ENCODE data around the gene GZF1. TPM values are rescaled to one million over a fixed set of nuclear protein-coding genes. Genes with fewer than 3 reads are reported as not detected.

The GZF1 gene
- total RNA-seq, 1 donor from 2014 or later = 11.2 TPM

- no peak for DNase-seq (ENCODE audit: low spot score)
These were observed 7.3 kb downstream of the GZF1 start for GRCh38 chr20:23369072-23369823.

DNA sequence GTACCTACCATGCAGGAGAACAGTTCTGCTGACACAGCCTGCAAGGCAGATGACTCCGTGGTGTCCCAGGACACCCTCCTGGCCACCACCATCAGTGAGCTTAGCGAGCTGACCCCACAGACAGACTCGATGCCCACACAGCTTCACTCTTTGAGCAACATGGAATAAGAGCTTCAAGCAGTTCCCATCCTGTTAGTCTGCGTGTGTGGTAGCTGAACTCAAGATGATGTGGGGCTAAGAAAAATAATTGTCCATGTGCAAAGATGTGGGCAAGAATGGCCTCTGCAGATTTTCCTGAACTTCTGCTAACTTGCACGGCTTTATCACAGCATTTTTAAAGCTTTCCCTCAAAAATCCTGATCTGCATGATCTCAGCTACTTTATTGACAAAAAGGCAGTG, 8.3 kb downstream of the GZF1 start:
- DNase-seq (ENCODE audit: low spot score) = no peak

DNA sequence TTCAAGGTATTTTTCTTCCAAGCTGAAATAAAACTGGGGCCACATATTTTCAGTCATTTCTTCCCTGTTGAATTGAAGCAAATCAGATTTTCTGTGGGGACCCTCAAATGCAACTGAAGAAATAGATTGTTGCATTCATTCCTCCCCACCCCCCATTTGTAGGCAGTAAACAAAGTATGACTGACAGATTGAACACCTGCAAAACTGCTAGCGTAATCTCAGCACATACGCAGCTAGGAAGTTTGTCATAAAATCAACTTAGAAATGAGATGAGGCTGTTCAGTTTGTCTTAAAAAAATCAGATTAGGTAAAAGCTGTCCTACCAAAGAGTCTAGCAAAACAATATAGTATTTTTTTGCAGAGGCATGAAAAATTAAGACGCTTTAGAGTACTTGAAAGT, 8.9 kb downstream of the GZF1 start:
- no peak for DNase-seq (ENCODE audit: low spot score)

- no peak for DNase-seq (ENCODE audit: low spot score)
These were observed 9.5 kb downstream of the GZF1 start for GRCh38 chr20:23371496-23371895.

DNA sequence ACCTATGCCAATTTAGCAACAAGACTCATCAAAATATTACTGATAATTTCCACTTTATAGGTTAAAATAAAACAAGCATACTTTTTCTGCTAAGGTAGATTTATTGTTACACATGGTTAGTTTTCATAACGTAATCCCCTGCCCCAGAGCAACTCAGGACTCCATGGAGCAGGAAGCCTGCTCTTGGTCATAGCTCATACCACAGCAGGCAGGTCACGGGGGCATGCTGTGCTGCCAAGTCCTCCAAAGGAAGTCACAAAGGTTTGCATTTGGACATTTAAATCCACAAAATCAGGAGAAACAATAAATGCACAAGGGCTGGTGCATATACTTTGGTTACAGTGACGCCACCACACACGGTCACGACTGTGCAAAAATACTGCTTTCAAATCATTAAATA, 12.5 kb downstream of the GZF1 start:
- no peak for DNase-seq (ENCODE audit: low spot score)

DNA sequence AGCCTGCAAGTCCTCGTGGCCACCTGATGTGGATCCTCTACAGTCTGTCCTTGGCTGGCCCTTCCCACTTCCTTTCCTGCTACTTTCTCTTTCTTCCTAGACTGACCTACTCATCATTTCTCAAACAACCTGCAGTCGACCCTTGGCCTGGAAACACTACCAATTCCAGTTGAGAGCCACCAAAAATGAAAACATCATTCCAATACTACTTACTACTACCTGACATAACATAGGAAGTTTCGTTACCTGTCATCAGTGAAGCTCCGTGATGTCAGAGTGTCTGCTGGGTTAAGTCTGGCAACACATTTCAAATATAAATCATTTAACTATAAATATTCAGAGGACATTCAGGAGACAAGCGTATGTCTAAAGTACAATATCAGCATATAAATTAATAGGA, 13.8 kb downstream of the GZF1 start:
- no peak for DNase-seq (ENCODE audit: low spot score)

DNA sequence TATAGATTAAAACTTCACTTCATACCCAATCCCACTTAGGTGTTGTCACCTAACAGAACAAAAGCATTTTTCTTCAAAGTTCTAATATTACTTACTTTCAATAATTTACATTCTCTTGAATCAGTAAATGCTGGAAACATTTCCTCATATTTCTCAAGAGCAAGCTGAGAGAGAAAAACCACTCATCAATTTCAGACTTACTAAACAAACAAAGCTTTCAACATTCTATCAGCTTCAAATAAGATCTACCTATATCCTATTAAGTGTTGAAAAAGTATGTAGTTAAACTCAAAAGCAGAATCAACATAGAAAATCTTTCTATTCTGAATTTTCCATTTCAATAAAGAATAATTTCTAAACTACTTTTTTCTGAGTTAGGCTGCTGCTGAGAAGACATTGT, 17.8 kb downstream of the GZF1 start:
- DNase-seq (ENCODE audit: low spot score) = no peak

DNA sequence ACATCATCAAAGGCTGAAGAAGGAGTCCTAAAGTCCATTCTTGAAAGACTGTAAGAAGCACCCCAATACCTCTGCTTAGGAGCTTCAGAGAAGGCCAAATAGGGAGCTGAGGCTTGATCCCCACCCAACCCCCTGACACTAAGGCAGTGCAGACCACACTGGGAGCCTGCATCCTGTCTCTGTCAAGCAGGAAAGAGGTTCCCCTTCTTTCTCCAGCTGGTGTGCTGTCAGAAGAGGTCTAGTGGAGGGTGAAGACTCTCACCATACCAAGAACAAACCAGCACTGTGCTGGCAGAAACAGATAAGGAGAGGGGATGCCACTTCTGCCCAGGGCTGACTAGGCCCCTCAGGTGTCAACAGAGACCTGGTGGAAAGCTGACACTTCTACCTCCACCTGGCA, 19.9 kb downstream of the GZF1 start:
- DNase-seq (ENCODE audit: low spot score) = no peak

GRCh38 chr20:23386304-23387117, 24.5 kb downstream of the GZF1 start:
- no peak for DNase-seq (ENCODE audit: low spot score)

DNA sequence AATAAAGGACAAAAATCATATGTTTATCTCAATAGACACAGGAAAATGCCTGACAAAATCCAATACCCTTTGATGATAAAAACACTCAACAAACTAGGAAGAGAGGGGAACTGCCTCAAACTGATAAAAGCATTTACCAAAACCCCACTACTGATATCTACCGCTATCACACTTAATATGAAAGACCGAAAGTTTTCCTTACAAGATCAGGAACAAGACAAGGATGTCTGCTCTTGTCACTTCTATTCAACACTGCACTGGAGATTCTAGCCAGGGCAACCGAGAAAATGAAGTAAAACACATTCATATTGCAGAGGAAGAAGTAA, 25.1 kb downstream of the GZF1 start:
- DNase-seq (ENCODE audit: low spot score) = no peak

GRCh38 chr20:23390091-23390774, 28.3 kb downstream of the GZF1 start:
- DNase-seq (ENCODE audit: low spot score) = no peak

DNA sequence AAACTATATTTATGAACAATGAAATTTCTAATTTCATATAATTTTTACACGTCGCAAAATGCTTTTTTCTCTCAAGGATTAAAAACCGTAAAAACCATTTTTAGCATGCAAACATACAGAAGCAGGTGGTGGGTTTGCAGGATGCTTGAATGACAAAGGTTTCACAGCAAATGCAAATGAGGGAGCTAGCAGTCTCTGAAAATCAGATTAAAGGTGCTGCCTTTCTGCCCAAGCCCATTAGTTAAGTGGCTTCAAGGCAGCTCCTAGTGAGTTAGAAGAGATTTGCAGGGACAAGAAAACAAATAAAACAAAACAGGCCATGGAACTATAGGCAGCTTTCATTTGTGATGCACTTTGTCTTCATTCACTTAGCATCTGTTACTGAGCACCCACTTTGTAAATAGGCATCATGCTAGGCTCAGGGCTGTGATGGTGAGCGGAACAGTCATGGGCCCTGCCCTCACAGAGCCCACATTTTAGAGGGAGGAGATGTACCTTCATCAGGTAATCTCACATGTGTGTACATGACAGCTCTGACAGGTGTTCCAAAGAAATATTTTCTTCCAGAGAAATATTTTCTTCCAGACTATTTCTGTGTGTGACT, 29.8 kb downstream of the GZF1 start:
- no peak for DNase-seq (ENCODE audit: low spot score)

GRCh38 chr20:23393996-23394775, 32.2 kb downstream of the GZF1 start:
- no peak for DNase-seq (ENCODE audit: low spot score)

GRCh38 chr20:23396950-23397627, 35.1 kb downstream of the GZF1 start:
- DNase-seq (ENCODE audit: low spot score) = no peak

- DNase-seq (ENCODE audit: low spot score) = no peak
These were observed 36.0 kb downstream of the GZF1 start for GRCh38 chr20:23397961-23398360.

DNA sequence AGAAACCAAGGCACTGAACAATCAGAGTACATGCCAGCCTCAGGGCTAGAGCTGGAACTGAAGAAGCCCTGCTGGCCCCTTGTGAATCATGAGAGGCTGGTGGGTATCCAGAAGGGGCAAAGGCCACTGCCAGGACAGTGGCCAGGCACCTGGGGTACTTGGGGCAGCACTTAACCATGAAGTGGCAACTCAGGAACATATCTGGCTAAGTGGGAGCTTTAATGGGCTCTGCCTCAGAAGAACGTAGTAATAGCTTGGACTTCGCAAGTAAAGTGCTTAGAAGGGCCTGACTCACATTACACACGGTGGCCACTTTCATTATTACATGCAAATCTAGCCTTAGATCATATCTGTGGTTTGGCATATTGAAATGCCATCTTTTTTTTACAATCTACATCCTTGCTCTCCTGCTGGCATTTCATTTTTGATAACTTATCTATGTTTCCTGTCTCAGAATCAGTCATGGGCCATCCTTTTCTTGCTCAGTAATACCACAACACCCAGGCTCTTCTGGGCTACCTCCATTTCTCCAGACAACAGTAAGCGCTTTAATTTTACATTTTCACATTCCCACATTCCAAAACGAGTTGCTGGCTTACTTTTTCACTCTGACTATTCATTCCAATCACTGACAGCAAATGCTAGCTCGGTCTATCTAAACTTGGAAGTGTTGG, 37.7 kb downstream of the GZF1 start:
- DNase-seq (ENCODE audit: low spot score) = no peak

DNA sequence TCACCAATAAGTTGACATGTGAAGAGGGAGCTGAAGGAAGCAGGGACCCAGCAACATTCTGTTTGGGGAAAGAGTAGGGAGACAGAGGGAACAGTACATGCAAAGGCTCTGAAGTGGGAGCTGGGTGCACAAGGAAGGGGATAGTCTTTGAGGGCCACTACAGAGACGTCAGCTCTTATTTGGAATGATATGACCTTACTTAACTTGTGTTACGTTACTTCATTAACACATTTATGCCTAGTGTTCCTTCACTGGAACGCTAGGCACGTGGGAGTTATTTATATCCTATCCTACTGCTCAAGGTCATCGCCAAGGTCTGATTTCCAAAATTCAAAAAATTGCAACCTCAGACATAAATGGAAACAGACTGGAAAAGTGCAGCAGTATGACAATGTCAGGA, 39.1 kb downstream of the GZF1 start:
- no peak for DNase-seq (ENCODE audit: low spot score)

GRCh38 chr20:23403751-23404150, 41.8 kb downstream of the GZF1 start:
- no peak for DNase-seq (ENCODE audit: low spot score)

DNA sequence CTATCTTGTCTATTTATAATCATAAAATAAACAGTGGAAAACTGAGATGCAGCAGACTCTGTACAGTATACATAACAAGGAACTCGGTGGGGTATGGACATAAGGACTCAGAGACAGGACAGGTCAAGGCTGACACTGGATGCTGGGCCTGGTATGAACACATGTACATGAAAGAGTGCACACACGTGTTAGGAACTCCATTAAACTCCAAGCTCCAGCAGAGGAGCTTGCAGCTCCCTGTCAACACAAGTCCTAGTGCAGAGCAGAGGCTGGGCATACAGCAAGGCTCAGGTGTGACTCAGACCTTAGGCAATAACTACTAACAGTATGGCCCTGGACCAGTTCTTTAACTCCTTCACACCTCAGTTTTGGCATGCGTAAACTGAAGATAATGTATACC, 42.2 kb downstream of the GZF1 start:
- DNase-seq (ENCODE audit: low spot score) = no peak

DNA sequence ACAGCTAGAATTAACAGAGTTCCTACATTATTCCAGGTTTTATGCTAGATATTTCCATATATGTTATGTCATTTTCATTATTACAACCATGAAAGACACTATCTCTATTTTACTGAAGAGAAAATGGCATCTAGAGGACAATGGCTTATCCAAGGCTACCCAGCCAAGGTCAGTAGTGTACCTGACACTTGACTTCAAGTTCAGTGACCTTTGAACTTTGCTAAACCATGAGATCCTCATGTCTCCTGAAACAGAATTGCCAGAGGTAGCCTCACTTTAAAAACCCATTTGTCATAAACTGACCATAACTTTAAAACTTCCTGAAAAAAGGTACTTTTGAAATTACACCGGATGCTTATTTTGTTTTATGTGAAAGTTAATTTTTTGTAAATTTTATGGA, 44.9 kb downstream of the GZF1 start:
- no peak for DNase-seq (ENCODE audit: low spot score)
